GM23248 (cell line): Measurements from ENCODE around the gene UNC13A. TPM values are rescaled to one million over a fixed set of nuclear protein-coding genes. Genes with fewer than 3 reads are reported as not detected.

Experiments used
- DNase-seq: peaks from one replicate; pipeline ENCODE4 v3.0.0-alpha.2; 2015
- H2AFZ ChIP-seq: fragments of 200-600 bp; sonication (generic); 2 replicates; pipeline ENCODE4 v1.6.1; 2016; ENCODE audit warnings: antibody characterized with exemption
- H3F3A ChIP-seq: fragments of 200-600 bp; sonication (generic); 2 replicates; pipeline ENCODE4 v1.6.1; 2016; ENCODE audit warnings: mild to moderate bottlenecking, antibody characterized with exemption, mixed run types; ENCODE audit not compliant: insufficient read depth
- H3K27ac ChIP-seq: fragments of 200-600 bp; sonication (generic); 2 replicates; pipeline ENCODE4 v1.5.1; 2016; ENCODE audit warnings: mild to moderate bottlenecking
- H3K27me3 ChIP-seq: fragments of 200-600 bp; sonication (generic); replicated peaks from 2 replicates; pipeline ENCODE4 v1.6.1; 2016; ENCODE audit warnings: mild to moderate bottlenecking; ENCODE audit not compliant: insufficient read depth
- H3K36me3 ChIP-seq: fragments of 200-600 bp; sonication (generic); 2 replicates; pipeline ENCODE4 v1.6.1; 2016; ENCODE audit warnings: low read depth, mild to moderate bottlenecking
- H3K4me1 ChIP-seq: fragments of 200-600 bp; sonication (generic); 2 replicates; pipeline ENCODE4 v1.6.1; 2016; ENCODE audit warnings: mild to moderate bottlenecking; ENCODE audit not compliant: insufficient read depth
- H3K4me2 ChIP-seq: fragments of 200-600 bp; sonication (generic); one replicate; pipeline ENCODE4 v1.6.1; 2016; ENCODE audit warnings: mild to moderate bottlenecking; ENCODE audit not compliant: unreplicated experiment
- H3K4me3 ChIP-seq: fragments of 200-600 bp; sonication (generic); 2 replicates; pipeline ENCODE4 v1.5.1; 2016; ENCODE audit warnings: mild to moderate bottlenecking
- H3K79me2 ChIP-seq: fragments of 200-600 bp; sonication (generic); 2 replicates; pipeline ENCODE4 v1.6.1; 2016; ENCODE audit warnings: mild to moderate bottlenecking; ENCODE audit not compliant: insufficient read depth
- H3K9ac ChIP-seq: fragments of 200-600 bp; sonication (generic); 2 replicates; pipeline ENCODE4 v1.6.1; 2016; ENCODE audit warnings: mild to moderate bottlenecking
- H3K9me2 ChIP-seq: fragments of 200-600 bp; sonication (generic); 2 replicates; pipeline ENCODE4 v1.6.1; 2016; ENCODE audit warnings: mixed run types, mild to moderate bottlenecking, moderate library complexity; ENCODE audit not compliant: insufficient read depth
- H3K9me3 ChIP-seq: fragments of 200-600 bp; sonication (generic); one replicate; pipeline ENCODE4 v1.6.1; 2017; ENCODE audit warnings: low read depth
- H4K20me1 ChIP-seq: fragments of 200-600 bp; sonication (generic); 2 replicates; pipeline ENCODE4 v1.6.0; 2016; ENCODE audit not compliant: insufficient read depth
- EZH2 ChIP-seq: fragments of 200-600 bp; sonication (generic); IDR thresholded peaks from 2 replicates; pipeline ENCODE4 v1.6.1; 2018; ENCODE audit warnings: antibody characterized with exemption, mild to moderate bottlenecking; ENCODE audit not compliant: insufficient read depth, poor library complexity, severe bottlenecking
- EZH2phosphoT487 ChIP-seq: fragments of 200-600 bp; sonication (generic); IDR thresholded peaks from 2 replicates; pipeline ENCODE4 v1.6.1; 2018; ENCODE audit warnings: antibody characterized with exemption, moderate library complexity, mild to moderate bottlenecking, low read depth; ENCODE audit not compliant: insufficient read depth
- WGBS, 2 experiments: methylation state at CpG; one replicate each; pipeline ENCODE4 v1.1.6; 2015 to 2017; ENCODE audit warnings: low lambda C conversion rate in 2 of 2, low coverage in 1 of 2; ENCODE audit errors: missing lambda C conversion rate in 2 of 2; 5-methylcytosine and 5-hydroxymethylcytosine counted together
- in situ Hi-C: fragments of 300-500 bp; cut with MboI; formaldehyde crosslinking; loops from 2 replicates; pipeline ENCODE4 v1.15.0; 2020
- polyA plus RNA-seq: library from polyadenylated mRNA; unstranded; fragments of >200 nt; fragmentation: Nextera tagmentation; extraction: Ambion mirVana; gene quantifications from 2 replicates; pipeline ENCODE4 v1.2.1, GENCODE V29; 2016
- total RNA-seq: library from RNA; depleted of rRNA; stranded (reverse); fragments of >200 nt; shearing (Covaris generic); gene quantifications from 2 replicates; pipeline ENCODE4 v1.2.3, GENCODE V29; 2014

The UNC13A gene
- total and polyA plus RNA-seq, 2 experiments from 2014 or later, result 0.03 to 0.11 TPM

DNA sequence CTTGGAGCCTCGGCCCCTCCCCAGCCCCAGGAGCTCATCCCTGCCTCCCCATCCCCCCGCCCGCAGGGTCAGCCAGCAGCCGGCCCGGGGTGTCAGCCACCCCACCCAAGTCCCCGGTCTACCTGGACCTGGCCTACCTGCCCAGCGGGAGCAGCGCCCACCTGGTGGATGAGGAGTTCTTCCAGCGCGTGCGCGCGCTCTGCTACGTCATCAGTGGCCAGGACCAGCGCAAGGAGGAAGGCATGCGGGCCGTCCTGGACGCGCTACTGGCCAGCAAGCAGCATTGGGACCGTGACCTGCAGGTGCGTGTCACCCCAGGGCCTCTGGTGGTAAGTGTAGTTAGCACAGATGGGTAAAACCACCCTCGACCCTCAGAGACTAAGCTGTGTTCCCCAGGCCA is 45.0 kb upstream of the UNC13A start:
- DNase-seq, result no peak
- no peaks in the 10 kb centered on the region for H3K27me3 ChIP-seq
- H3K4me3 ChIP-seq, result no peak overlapping the region
- H3K9me3 ChIP-seq, result no peaks in the 10 kb centered on the region
- no peaks in the 10 kb centered on the region for H3F3A ChIP-seq
- no peak for TF ChIP-seq EZH2phosphoT487
- no peak for TF ChIP-seq EZH2
- no peaks in the 10 kb centered on the region for H3K4me1 ChIP-seq
- H3K4me2 ChIP-seq, result no peak overlapping the region
- WGBS, 2 experiments, result 93 to 95% methylated on average over 15 to 17 of the region's 22 CpGs
- no peak overlapping the region for H3K27ac ChIP-seq
- H3K79me2 ChIP-seq, result peaks cover 61% of the 10 kb centered on the region
- in situ Hi-C loops, result no loop called here
- H3K9ac ChIP-seq, result no peak overlapping the region
- no peaks in the 10 kb centered on the region for H3K9me2 ChIP-seq
- peaks cover 6% of the 10 kb centered on the region for H4K20me1 ChIP-seq
- no peak overlapping the region for H2AFZ ChIP-seq
- peaks cover 24% of the 10 kb centered on the region; the same call in 1 of the 2 replicates for H3K36me3 ChIP-seq

DNA sequence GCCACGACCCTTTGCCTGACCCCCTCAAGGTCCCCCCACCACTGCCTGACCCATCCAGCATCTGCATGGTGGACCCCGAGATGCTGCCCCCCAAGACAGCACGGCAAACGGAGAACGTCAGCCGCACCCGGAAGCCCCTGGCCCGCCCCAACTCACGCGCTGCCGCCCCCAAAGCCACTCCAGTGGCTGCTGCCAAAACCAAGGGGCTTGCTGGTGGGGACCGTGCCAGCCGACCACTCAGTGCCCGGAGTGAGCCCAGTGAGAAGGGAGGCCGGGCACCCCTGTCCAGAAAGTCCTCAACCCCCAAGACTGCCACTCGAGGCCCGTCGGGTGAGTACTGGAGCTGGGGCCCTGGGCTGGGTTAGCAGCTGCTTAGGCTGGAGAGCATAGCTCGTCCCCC is 39.7 kb upstream of the UNC13A start:
- no peak overlapping the region for H2AFZ ChIP-seq
- no peak overlapping the region for H3K4me2 ChIP-seq
- no peak for DNase-seq
- no peaks in the 10 kb centered on the region for H3K27me3 ChIP-seq
- H3K27ac ChIP-seq, result no peak overlapping the region
- no peaks in the 10 kb centered on the region for H3K9me2 ChIP-seq
- no peaks in the 10 kb centered on the region for H3F3A ChIP-seq
- H3K4me1 ChIP-seq, result no peaks in the 10 kb centered on the region
- in situ Hi-C loops, result no loop called here
- H3K9me3 ChIP-seq, result no peaks in the 10 kb centered on the region
- peaks cover 6% of the 10 kb centered on the region for H4K20me1 ChIP-seq
- no peak overlapping the region for H3K4me3 ChIP-seq
- H3K36me3 ChIP-seq, result peaks cover 12% of the 10 kb centered on the region; the same call in 1 of the 2 replicates
- H3K9ac ChIP-seq, result no peak overlapping the region
- 98 to 99% methylated on average over 15 to 19 of the region's 19 CpGs for WGBS, 2 experiments
- peaks cover 95% of the 10 kb centered on the region for H3K79me2 ChIP-seq
- TF ChIP-seq EZH2phosphoT487, result no peak
- no peak for TF ChIP-seq EZH2

DNA sequence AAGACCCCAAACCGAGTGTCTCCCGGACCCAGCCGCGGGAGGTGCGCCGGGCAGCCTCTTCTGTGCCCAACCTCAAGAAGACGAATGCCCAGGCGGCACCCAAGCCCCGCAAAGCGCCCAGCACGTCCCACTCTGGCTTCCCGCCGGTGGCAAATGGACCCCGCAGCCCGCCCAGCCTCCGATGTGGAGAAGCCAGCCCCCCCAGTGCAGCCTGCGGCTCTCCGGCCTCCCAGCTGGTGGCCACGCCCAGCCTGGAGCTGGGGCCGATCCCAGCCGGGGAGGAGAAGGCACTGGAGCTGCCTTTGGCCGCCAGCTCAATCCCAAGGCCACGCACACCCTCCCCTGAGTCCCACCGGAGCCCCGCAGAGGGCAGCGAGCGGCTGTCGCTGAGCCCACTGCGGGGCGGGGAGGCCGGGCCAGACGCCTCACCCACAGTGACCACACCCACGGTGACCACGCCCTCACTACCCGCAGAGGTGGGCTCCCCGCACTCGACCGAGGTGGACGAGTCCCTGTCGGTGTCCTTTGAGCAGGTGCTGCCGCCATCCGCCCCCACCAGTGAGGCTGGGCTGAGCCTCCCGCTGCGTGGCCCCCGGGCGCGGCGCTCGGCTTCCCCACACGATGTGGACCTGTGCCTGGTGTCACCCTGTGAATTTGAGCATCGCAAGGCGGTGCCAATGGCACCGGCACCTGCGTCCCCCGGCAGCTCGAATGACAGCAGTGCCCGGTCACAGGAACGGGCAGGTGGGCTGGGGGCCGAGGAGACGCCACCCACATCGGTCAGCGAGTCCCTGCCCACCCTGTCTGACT is 39.0 kb upstream of the UNC13A start:
- peaks cover 3% of the 10 kb centered on the region for H3K4me1 ChIP-seq
- H2AFZ ChIP-seq, result no peak overlapping the region
- no peak overlapping the region for H3K4me2 ChIP-seq
- no peaks in the 10 kb centered on the region for H3K9me2 ChIP-seq
- H3K9me3 ChIP-seq, result no peaks in the 10 kb centered on the region
- no peaks in the 10 kb centered on the region for H3K27me3 ChIP-seq
- TF ChIP-seq EZH2phosphoT487 (no peak), EZH2 (no peak)
- no peak overlapping the region for H3K4me3 ChIP-seq
- no peak for DNase-seq
- H3K79me2 ChIP-seq, result peaks cover 95% of the 10 kb centered on the region
- no peaks in the 10 kb centered on the region for H3F3A ChIP-seq
- H3K9ac ChIP-seq, result no peak overlapping the region
- no peak overlapping the region for H3K27ac ChIP-seq
- H4K20me1 ChIP-seq, result peaks cover under 1% of the 10 kb centered on the region
- in situ Hi-C loops, result no loop called here
- WGBS, 2 experiments, result 84 to 87% methylated on average over 33 to 62 of the region's 62 CpGs
- peaks cover 12% of the 10 kb centered on the region; the same call in 1 of the 2 replicates for H3K36me3 ChIP-seq

DNA sequence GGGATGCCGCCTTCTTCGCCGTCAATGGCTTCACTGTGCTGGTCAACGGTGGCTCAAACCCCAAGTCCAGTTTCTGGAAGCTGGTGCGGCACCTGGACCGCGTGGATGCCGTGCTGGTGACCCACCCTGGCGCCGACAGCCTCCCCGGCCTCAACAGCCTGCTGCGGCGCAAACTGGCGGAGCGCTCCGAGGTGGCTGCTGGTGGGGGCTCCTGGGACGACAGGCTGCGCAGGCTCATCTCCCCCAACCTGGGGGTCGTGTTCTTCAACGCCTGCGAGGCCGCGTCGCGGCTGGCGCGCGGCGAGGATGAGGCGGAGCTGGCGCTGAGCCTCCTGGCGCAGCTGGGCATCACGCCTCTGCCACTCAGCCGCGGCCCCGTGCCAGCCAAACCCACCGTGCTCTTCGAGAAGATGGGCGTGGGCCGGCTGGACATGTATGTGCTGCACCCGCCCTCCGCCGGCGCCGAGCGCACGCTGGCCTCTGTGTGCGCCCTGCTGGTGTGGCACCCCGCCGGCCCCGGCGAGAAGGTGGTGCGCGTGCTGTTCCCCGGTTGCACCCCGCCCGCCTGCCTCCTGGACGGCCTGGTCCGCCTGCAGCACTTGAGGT is 38.1 kb upstream of the UNC13A start:
- H3K4me3 ChIP-seq, result no peak overlapping the region
- no peaks in the 10 kb centered on the region for H3K27me3 ChIP-seq
- H3K79me2 ChIP-seq, result peaks cover 92% of the 10 kb centered on the region
- no peaks in the 10 kb centered on the region for H3K9me3 ChIP-seq
- in situ Hi-C loops, result no loop called here
- H4K20me1 ChIP-seq, result no peaks in the 10 kb centered on the region; the same call in 1 of the 2 replicates
- H3K9me2 ChIP-seq, result no peaks in the 10 kb centered on the region
- H3K4me2 ChIP-seq, result no peak overlapping the region
- WGBS, 2 experiments, result 97 to 99% methylated on average over 40 to 59 of the region's 59 CpGs
- no peak for DNase-seq
- TF ChIP-seq EZH2phosphoT487 (no peak), EZH2 (no peak)
- H3K27ac ChIP-seq, result no peak overlapping the region
- no peak overlapping the region for H2AFZ ChIP-seq
- peaks cover 13% of the 10 kb centered on the region for H3K4me1 ChIP-seq
- peaks cover 8% of the 10 kb centered on the region; the same call in 1 of the 2 replicates for H3K36me3 ChIP-seq
- peaks cover 4% of the 10 kb centered on the region for H3F3A ChIP-seq
- H3K9ac ChIP-seq, result no peak overlapping the region
